Heart left ventricle (tissue), 16 donors: ENCODE results near the gene POLG. TPM values are rescaled to one million over a fixed set of nuclear protein-coding genes. Genes with fewer than 3 reads are reported as not detected.

ENCODE experiments used
- ATAC-seq, 4 donors: fragments of 200-7000 bp; cut with Tn5 transposase; one replicate each; pipeline ENCODE4 v1.9.1; 2020 to 2022; ENCODE audit warnings: moderate library complexity in 4 of 4, mild to moderate bottlenecking in 3 of 4, moderate number of reproducible peaks in 1 of 4
- DNase-seq, 5 donors: peaks; one replicate each; pipeline ENCODE4 v3.0.0-alpha.2; 2020
- H3K27ac ChIP-seq, 12 donors: fragments of 200-600 bp; sonication (generic) in 4 of 12; one replicate each; pipeline versions ENCODE4 v1.5.0 to v1.8.0; 2016 to 2022; ENCODE audit warnings: mild to moderate bottlenecking in 2 of 12
- H3K27me3 ChIP-seq, 9 donors: fragments of 200-600 bp; sonication (generic) in 2 of 9; one replicate each; pipeline versions ENCODE4 v1.5.1 to v1.8.0; 2016 to 2022; ENCODE audit warnings: mild to moderate bottlenecking in 3 of 9
- H3K36me3 ChIP-seq, 9 donors: fragments of 200-600 bp; sonication (generic) in 2 of 9; one replicate each; pipeline versions ENCODE4 v1.5.0 to v1.8.0; 2018 to 2022; ENCODE audit warnings: mild to moderate bottlenecking in 2 of 9
- H3K4me1 ChIP-seq, 12 donors: fragments of 200-600 bp; sonication (generic) in 4 of 12; one replicate each; pipeline versions ENCODE4 v1.5.0 to v1.8.0; 2016 to 2022; ENCODE audit warnings: mild to moderate bottlenecking in 3 of 12
- H3K4me3 ChIP-seq, 12 donors: fragments of 200-600 bp; sonication (generic) in 4 of 12; one replicate each; pipeline versions ENCODE4 v1.5.0 to v1.8.0; 2017 to 2022; ENCODE audit warnings: mild to moderate bottlenecking in 9 of 12, moderate library complexity in 4 of 12
- H3K9me3 ChIP-seq, 12 donors: fragments of 200-600 bp; sonication (generic) in 4 of 12; one replicate each; pipeline versions ENCODE4 v1.5.0 to v1.8.0; 2016 to 2022; ENCODE audit warnings: mild to moderate bottlenecking in 1 of 12
- CTCF ChIP-seq, 12 donors: fragments of 200-600 bp; sonication (generic) in 4 of 12; IDR thresholded peaks; one replicate each; pipeline versions ENCODE4 v1.5.0 to v1.8.0; 2018 to 2022; ENCODE audit warnings: antibody characterized with exemption in 12 of 12, mild to moderate bottlenecking in 5 of 12
- POLR2A ChIP-seq, 2 donors: fragments of 450-650 bp; IDR thresholded peaks; one replicate each; pipeline ENCODE4 v1.6.1; 2017; ENCODE audit warnings: antibody characterized with exemption in 2 of 2, mild to moderate bottlenecking in 2 of 2, moderate library complexity in 2 of 2
- WGBS, 4 donors: extraction: QIAGEN DNeasy Blood & Tissue Kit in 2 of 4; methylation state at CpG; one replicate each; pipeline versions ENCODE4 v1.1.5 to v1.1.7; 2013 to 2018; 5-methylcytosine and 5-hydroxymethylcytosine counted together
- intact Hi-C, 10 donors: fragments of 100-400 bp; cut with DNase I; formaldehyde crosslinking; loops; one replicate each; pipeline versions ENCODE4 v1.11.1 to v1.14.2; 2022
- polyA plus RNA-seq, 2 donors: library from polyadenylated mRNA; stranded (reverse); fragments of 200-250 nt; gene quantifications; one replicate each; pipeline ENCODE4 v1.2.3, GENCODE V29; 2013
- total RNA-seq, 9 donors: library from RNA; depleted of rRNA in 2 of 9; stranded (reverse); fragments of >200 nt in 2 of 9; fragmentation: NEBNext Ultra II Directional in 3 of 9; extraction: Animal tissue kit (Norgen Biotek cat#: 25700) in 3 of 9; gene quantifications; one replicate each; pipeline versions ENCODE4 v1.1.0 to v1.2.4, GENCODE V29; 2016 to 2023
- donor health status: ischemic (EF 13 %, LVEDD 7.1; RV severe dilation, severe dysfunction).
- donor health status: healthy with polysubstance abuse.
- donor health status: DM: no; HTN: yes; CAD: no.
- donor health status: DM: no; HTN: no; CAD: no.
- donor health status: ischemic (EF 25% LVEDD 6.9; RV normal size, moderate dysfunction).
- donor health status: ischemic (EF 25% LVEDD 5.7; RV mildly dilated, moderate dysfunction).
- donor health status: healthy.
- donor health status: DM: yes; HTN: yes; CAD: no.
- donor health status: ischemic (EF 35%, LVEDD 5.7; RV mildly dilated, moderate dysfunction).
- donor health status: nonischemic (EF 11% LVEDD 7.7; RV severe dilation, severe dysfunction).
- donor health status: DM: yes; HTN: yes; CAD: no.
- donor health status: PGD.
- donor health status: ischemic (EF 29% LVEDD 5.4; RV normal size, mild dysfunction).
- donor health status: nonischemic (EF 23%, LVEDD 6.1; RV moderate dilation, normal function).

The POLG gene
- total and polyA plus RNA-seq, 11 donors, result 32.1 to 79.8 (median 38.4) TPM

DNA sequence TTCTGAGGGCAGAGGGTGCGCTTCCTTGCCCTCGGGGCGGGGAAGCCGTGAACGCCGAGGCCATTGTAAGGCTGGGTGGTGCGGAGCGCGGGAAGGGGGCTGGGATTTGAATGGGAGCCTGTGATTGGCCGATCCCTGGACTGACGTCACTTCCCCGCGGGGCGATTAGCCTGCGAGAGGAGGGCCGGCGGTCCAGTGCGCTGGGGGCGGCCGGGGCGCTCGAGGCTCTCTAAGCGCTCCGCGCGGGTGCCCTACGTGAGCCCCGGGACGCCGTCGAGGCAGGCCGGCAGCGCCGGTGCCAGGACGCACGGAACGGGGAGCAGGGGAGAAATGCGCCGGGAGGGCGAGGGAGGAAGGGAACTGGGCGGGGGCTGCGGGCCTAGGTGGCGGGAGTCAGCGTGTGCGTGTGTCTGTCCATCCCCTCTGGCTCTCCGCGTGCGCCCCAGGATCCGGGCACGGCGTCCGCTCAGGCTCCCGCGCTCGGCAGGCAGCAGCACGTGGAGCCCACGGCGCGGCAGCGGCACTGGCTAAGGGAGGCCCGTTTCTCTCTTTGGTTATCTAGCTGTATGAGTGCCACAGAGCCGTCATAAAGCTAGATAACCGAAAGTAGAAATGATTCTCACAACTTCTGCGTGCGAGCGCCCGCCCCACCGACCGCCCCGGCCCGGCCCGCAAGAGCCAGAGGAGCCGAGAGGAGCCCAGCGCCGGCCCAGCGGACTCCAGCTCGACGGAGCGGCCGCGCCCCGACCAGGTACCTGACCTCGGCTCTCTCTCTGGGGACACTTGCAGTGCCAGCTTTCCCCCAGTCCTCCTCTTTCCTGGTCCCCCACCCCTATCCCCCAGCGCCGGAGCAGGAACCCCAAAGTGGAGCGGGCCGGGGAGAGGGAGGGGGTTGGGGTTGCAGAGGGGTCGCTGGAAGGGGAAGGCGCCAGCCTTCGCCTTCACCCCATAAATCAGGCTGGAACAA, 33.1 kb upstream of the POLG start:
- no peak for DNase-seq
- Histone ChIP-seq H3K27ac (no peak overlapping the region), H3K4me3 (peak overlapping the region in 6 of 12 donors; percentile 0 to 39 (median 8)), H3K36me3 (no peaks in the 10 kb centered on the region), H3K9me3 (no peaks in the 10 kb centered on the region), H3K4me1 (peaks cover 0 to 44% (median 9%) of the 10 kb centered on the region in 12 donors), H3K27me3 (peaks cover 85 to 100% (median 99%) of the 10 kb centered on the region in 9 donors)
- WGBS, 4 donors, result 2 to 3% (median 3%) methylated on average over 74 to 90 of the region's 90 CpGs
- ATAC-seq, result peak in 1 of 4 donors; percentile 32
- intact Hi-C loops, result loop anchor here in 1 of 10 donors (10.0 kb wide), 1 partner anchor 187 kb away; no protein-coding TSS in a partner anchor
- TF ChIP-seq POLR2A (IDR thresholded peaks at IDR 0.05) (no peak), CTCF (IDR thresholded peaks at IDR 0.05) (no peak)

DNA sequence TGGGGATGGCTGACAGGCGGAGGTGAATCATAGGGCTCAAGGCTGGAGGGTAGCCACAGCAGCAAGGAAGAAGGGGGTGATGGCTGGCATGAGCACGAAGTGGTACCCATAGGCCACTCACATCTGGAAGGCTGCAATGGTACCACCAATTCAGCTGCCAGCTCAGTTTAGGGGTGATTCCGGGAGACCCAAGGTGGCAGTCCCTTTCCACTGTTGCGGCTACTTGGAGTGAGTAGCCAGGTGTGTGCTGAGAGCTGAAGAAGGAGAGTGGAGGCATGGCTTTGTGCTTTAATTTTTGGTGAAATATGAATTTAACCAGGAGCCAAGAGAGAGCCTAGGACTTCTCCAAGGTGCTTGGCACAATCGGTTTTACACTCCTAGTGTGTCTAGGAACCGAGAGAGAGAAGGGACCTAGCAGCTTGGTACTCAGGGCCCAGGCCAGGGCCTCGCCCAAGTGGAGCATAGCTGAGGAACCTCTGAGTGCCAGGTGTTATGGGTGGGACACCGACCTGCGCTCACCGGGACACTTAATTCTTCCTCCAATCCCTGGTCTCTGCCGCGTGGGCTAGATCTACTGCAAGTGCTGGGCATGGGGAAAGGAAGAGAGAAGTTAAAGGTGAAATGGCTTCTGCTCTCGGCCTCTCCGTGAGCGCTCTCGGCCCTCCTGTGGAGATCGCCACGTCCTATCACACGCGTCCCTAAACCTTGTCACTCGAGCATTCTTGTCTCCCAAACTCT, 32.2 kb upstream of the POLG start:
- TF ChIP-seq POLR2A (IDR thresholded peaks at IDR 0.05) (no peak), CTCF (IDR thresholded peaks at IDR 0.05) (no peak)
- H3K4me1 ChIP-seq, result peaks cover 0 to 54% (median 11%) of the 10 kb centered on the region in 12 donors
- intact Hi-C loops, result loop anchor here in 1 of 10 donors (10.0 kb wide), 1 partner anchor 188 kb away; no protein-coding TSS in a partner anchor
- ATAC-seq, result no peak
- DNase-seq, result no peak
- H3K27ac ChIP-seq, result no peak overlapping the region
- H3K4me3 ChIP-seq, result peak overlapping the region in 2 of 12 donors; percentile 0 to 7
- no peaks in the 10 kb centered on the region for H3K36me3 ChIP-seq
- peaks cover 85 to 100% (median 99%) of the 10 kb centered on the region in 9 donors for H3K27me3 ChIP-seq
- 14 to 23% (median 17%) methylated on average over 12 to 21 of the region's 21 CpGs for WGBS, 4 donors
- H3K9me3 ChIP-seq, result no peaks in the 10 kb centered on the region

DNA sequence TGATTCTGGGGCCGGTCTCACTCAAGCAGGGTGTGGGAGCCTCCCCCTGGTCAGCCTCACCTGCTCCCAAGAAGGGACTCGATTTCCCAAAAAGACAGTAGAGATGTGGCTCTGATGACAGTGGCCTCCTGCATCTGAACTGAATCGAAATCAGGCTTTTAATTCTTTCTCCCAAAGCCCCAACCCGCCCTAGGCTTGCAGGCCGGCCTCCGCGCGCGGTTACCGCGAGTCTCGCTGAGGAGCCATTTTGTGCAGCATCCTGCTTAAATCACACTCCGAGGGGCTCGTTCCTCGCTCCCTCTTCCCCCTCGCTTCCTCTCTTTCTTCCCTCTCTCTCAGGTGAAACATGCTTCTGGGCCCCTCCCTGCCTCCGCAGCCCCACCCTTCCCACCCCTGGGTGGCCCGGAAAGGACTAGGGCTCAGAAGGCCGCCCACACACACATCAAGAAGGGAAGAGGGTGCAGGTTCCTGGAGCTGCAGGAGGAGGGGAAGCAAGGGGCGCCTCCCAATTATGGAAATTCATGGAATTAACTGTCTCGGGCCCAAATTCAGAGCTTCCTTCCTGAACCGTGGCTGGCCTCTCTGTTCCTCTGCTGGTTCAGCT, 30.9 kb upstream of the POLG start:
- Histone ChIP-seq H3K9me3 (no peaks in the 10 kb centered on the region), H3K4me3 (no peak overlapping the region), H3K27ac (no peak overlapping the region), H3K27me3 (peaks cover 79 to 100% (median 100%) of the 10 kb centered on the region in 9 donors), H3K36me3 (no peaks in the 10 kb centered on the region), H3K4me1 (peaks cover 0 to 44% (median 6%) of the 10 kb centered on the region in 12 donors)
- ATAC-seq, result no peak
- TF ChIP-seq POLR2A (IDR thresholded peaks at IDR 0.05), result no peak
- TF ChIP-seq CTCF (IDR thresholded peaks at IDR 0.05), result no peak
- no peak for DNase-seq
- intact Hi-C loops, result loop anchor here in 1 of 10 donors (10.0 kb wide), 1 partner anchor 189 kb away; no protein-coding TSS in a partner anchor
- WGBS, 4 donors, result 9 to 13% (median 11%) methylated on average over 19 to 22 of the region's 22 CpGs
